ENCODE results near the gene HMHB1. TPM values are rescaled to one million over a fixed set of nuclear protein-coding genes. Genes with fewer than 3 reads are reported as not detected.

Gene HMHB1
- total RNA-seq, 5 donors from 2014 or later (not counting 1 experiment from before 2014, with no cell fraction given): not detected

GRCh38 chr5:143833177-143833576 lies 21.2 kb downstream of the HMHB1 start:
- Mint-ChIP-seq H3K27me3 (no peaks in the 10 kb centered on the region), H3K27ac (no peak overlapping the region), H3K36me3 (no peaks in the 10 kb centered on the region), H3K4me3 (no peak overlapping the region), H3K9me3 (no peaks in the 10 kb centered on the region), H3K4me1 (peaks cover 8 to 11% (median 9%) of the 10 kb centered on the region in 3 donors)
- Histone ChIP-seq H3K4me3 (ENCODE audit: control insufficient read depth in 1 of 2, extremely low read depth in 1 of 2, low read length in 1 of 2) (no peak overlapping the region), H3K36me3 (ENCODE audit: control insufficient read depth in 2 of 2, extremely low read depth in 1 of 2, insufficient read depth in 1 of 2, low read length in 1 of 2) (no peaks in the 10 kb centered on the region), H3K4me1 (ENCODE audit: control insufficient read depth in 1 of 2, extremely low read depth in 1 of 2, insufficient read depth in 2 of 2, low read length in 2 of 2) (peaks cover 0 to 5% of the 10 kb centered on the region in 2 experiments), H3K27ac (ENCODE audit: low read length) (no peak overlapping the region), H3K27me3 (replicated peaks in 1 of 2; ENCODE audit: control insufficient read depth in 2 of 2, extremely low read depth in 1 of 2, insufficient read depth in 2 of 2, low read length in 1 of 2) (no peaks in the 10 kb centered on the region), H3K9me3 (no peaks in the 10 kb centered on the region)
- DNase-seq (no peak), ATAC-seq (replicated peaks in 1 of 4) (no peak)
- CTCF ChIA-PET: interaction anchor here in 1 of 2 donors (1.0 kb wide), 1 partner anchor 830 kb away, joined by 4 read pairs; no protein-coding TSS in a partner anchor
- 100% methylated on average over 1 of the region's 4 CpGs for WGBS (ENCODE audit: insufficient coverage)
- POLR2A ChIA-PET: no interaction called here

GRCh38 chr5:143835251-143835650 lies 23.3 kb downstream of the HMHB1 start:
- Mint-ChIP-seq H3K36me3 (no peaks in the 10 kb centered on the region), H3K27ac (no peak overlapping the region), H3K4me3 (no peak overlapping the region), H3K27me3 (no peaks in the 10 kb centered on the region), H3K4me1 (no peaks in the 10 kb centered on the region), H3K9me3 (no peaks in the 10 kb centered on the region)
- H3K27ac ChIP-seq (ENCODE audit: low read length): no peak overlapping the region
- H3K4me3 ChIP-seq (ENCODE audit: control insufficient read depth in 1 of 2, extremely low read depth in 1 of 2, low read length in 1 of 2): no peak overlapping the region
- WGBS (ENCODE audit: insufficient coverage): 100% methylated on average over 3 of the region's 3 CpGs
- CTCF ChIA-PET: interaction anchor here in 1 of 2 donors (0.7 to 1.1 kb wide), 2 partner anchors 9 to 1481 kb away, joined by 3 to 8 read pairs; no protein-coding TSS in a partner anchor
- ATAC-seq (replicated peaks in 1 of 4) (no peak), DNase-seq (no peak)
- H3K4me1 ChIP-seq (ENCODE audit: control insufficient read depth in 1 of 2, extremely low read depth in 1 of 2, insufficient read depth in 2 of 2, low read length in 2 of 2): no peaks in the 10 kb centered on the region
- POLR2A ChIA-PET: no interaction called here
- no peaks in the 10 kb centered on the region for H3K9me3 ChIP-seq
- H3K36me3 ChIP-seq (ENCODE audit: control insufficient read depth in 2 of 2, extremely low read depth in 1 of 2, insufficient read depth in 1 of 2, low read length in 1 of 2): no peaks in the 10 kb centered on the region
- no peaks in the 10 kb centered on the region for H3K27me3 ChIP-seq (replicated peaks in 1 of 2; ENCODE audit: control insufficient read depth in 2 of 2, extremely low read depth in 1 of 2, insufficient read depth in 2 of 2, low read length in 1 of 2)

- H3K4me3 ChIP-seq (ENCODE audit: control insufficient read depth in 1 of 2, extremely low read depth in 1 of 2, low read length in 1 of 2): no peak overlapping the region
- no peak for ATAC-seq (replicated peaks in 1 of 4)
- no peak overlapping the region for H3K4me3 Mint-ChIP-seq
- H3K27ac ChIP-seq (ENCODE audit: low read length): no peak overlapping the region
- H3K27me3 Mint-ChIP-seq: no peaks in the 10 kb centered on the region
- POLR2A ChIA-PET: interaction anchor here in 1 of 2 donors (0.6 kb wide), 1 partner anchor 17 kb away, joined by 6 read pairs; no protein-coding TSS in a partner anchor
- no peaks in the 10 kb centered on the region for H3K9me3 ChIP-seq
- no peak for DNase-seq
- no peak overlapping the region for H3K27ac Mint-ChIP-seq
- no peaks in the 10 kb centered on the region for H3K36me3 ChIP-seq (ENCODE audit: control insufficient read depth in 2 of 2, extremely low read depth in 1 of 2, insufficient read depth in 1 of 2, low read length in 1 of 2)
- no CpG with 5 or more reads among the region's 2 CpGs for WGBS (ENCODE audit: insufficient coverage)
- H3K4me1 ChIP-seq (ENCODE audit: control insufficient read depth in 1 of 2, extremely low read depth in 1 of 2, insufficient read depth in 2 of 2, low read length in 2 of 2): no peaks in the 10 kb centered on the region
- no peaks in the 10 kb centered on the region for H3K27me3 ChIP-seq (replicated peaks in 1 of 2; ENCODE audit: control insufficient read depth in 2 of 2, extremely low read depth in 1 of 2, insufficient read depth in 2 of 2, low read length in 1 of 2)
- H3K36me3 Mint-ChIP-seq: no peaks in the 10 kb centered on the region
- no peaks in the 10 kb centered on the region for H3K4me1 Mint-ChIP-seq
- CTCF ChIA-PET: interaction anchor here (0.6 to 1.1 kb wide), 2 partner anchors 10 to 11 kb away, joined by 3 read pairs; no protein-coding TSS in a partner anchor
- no peaks in the 10 kb centered on the region for H3K9me3 Mint-ChIP-seq
Measured at GRCh38 chr5:143836161-143836725, 24.3 kb downstream of the HMHB1 start.

GRCh38 chr5:143837306-143837848 lies 25.4 kb downstream of the HMHB1 start:
- Mint-ChIP-seq H3K9me3 (no peaks in the 10 kb centered on the region), H3K4me1 (no peaks in the 10 kb centered on the region), H3K27ac (no peak overlapping the region), H3K36me3 (no peaks in the 10 kb centered on the region), H3K27me3 (no peaks in the 10 kb centered on the region), H3K4me3 (no peak overlapping the region)
- Histone ChIP-seq H3K4me3 (ENCODE audit: control insufficient read depth in 1 of 2, extremely low read depth in 1 of 2, low read length in 1 of 2) (no peak overlapping the region), H3K27ac (ENCODE audit: low read length) (no peak overlapping the region), H3K36me3 (ENCODE audit: control insufficient read depth in 2 of 2, extremely low read depth in 1 of 2, insufficient read depth in 1 of 2, low read length in 1 of 2) (no peaks in the 10 kb centered on the region), H3K4me1 (ENCODE audit: control insufficient read depth in 1 of 2, extremely low read depth in 1 of 2, insufficient read depth in 2 of 2, low read length in 2 of 2) (no peaks in the 10 kb centered on the region), H3K27me3 (replicated peaks in 1 of 2; ENCODE audit: control insufficient read depth in 2 of 2, extremely low read depth in 1 of 2, insufficient read depth in 2 of 2, low read length in 1 of 2) (no peaks in the 10 kb centered on the region), H3K9me3 (no peaks in the 10 kb centered on the region)
- ChIA-PET POLR2A (no interaction called here), CTCF (interaction anchor here in 1 of 2 donors (0.6 kb wide), 1 partner anchor 789 kb away, joined by 6 read pairs; no protein-coding TSS in a partner anchor)
- ATAC-seq (replicated peaks in 1 of 4) (no peak), DNase-seq (no peak)
- WGBS (ENCODE audit: insufficient coverage): 100% methylated on average over 2 of the region's 7 CpGs

- peaks cover 0 to 3% of the 10 kb centered on the region in 2 donors for H3K27me3 Mint-ChIP-seq
- no peak overlapping the region for H3K4me3 Mint-ChIP-seq
- H3K4me1 ChIP-seq (ENCODE audit: control insufficient read depth in 1 of 2, extremely low read depth in 1 of 2, insufficient read depth in 2 of 2, low read length in 2 of 2): no peaks in the 10 kb centered on the region
- H3K4me3 ChIP-seq (ENCODE audit: control insufficient read depth in 1 of 2, extremely low read depth in 1 of 2, low read length in 1 of 2): no peak overlapping the region
- no peak overlapping the region for H3K27ac ChIP-seq (ENCODE audit: low read length)
- H3K27ac Mint-ChIP-seq: no peak overlapping the region
- no peaks in the 10 kb centered on the region for H3K9me3 ChIP-seq
- H3K9me3 Mint-ChIP-seq: no peaks in the 10 kb centered on the region
- H3K4me1 Mint-ChIP-seq: no peaks in the 10 kb centered on the region
- no peaks in the 10 kb centered on the region for H3K27me3 ChIP-seq (replicated peaks in 1 of 2; ENCODE audit: control insufficient read depth in 2 of 2, extremely low read depth in 1 of 2, insufficient read depth in 2 of 2, low read length in 1 of 2)
- ATAC-seq (replicated peaks in 1 of 4) (no peak), DNase-seq (no peak)
- H3K36me3 Mint-ChIP-seq: no peaks in the 10 kb centered on the region
- POLR2A ChIA-PET: interaction anchor here in 1 of 2 donors (0.6 kb wide), 1 partner anchor 889 kb away, joined by 3 read pairs; no protein-coding TSS in a partner anchor
- H3K36me3 ChIP-seq (ENCODE audit: control insufficient read depth in 2 of 2, extremely low read depth in 1 of 2, insufficient read depth in 1 of 2, low read length in 1 of 2): no peaks in the 10 kb centered on the region
- CTCF ChIA-PET: interaction anchor here in 1 of 2 donors (0.7 kb wide), 1 partner anchor 92 kb away, joined by 5 read pairs; no protein-coding TSS in a partner anchor
Measured at GRCh38 chr5:143841446-143841845, 29.5 kb downstream of the HMHB1 start.

GRCh38 chr5:143842920-143843319 lies 31.0 kb downstream of the HMHB1 start:
- Mint-ChIP-seq H3K9me3 (no peaks in the 10 kb centered on the region), H3K27me3 (peaks cover 0 to 3% of the 10 kb centered on the region in 2 donors), H3K4me3 (no peak overlapping the region), H3K36me3 (no peaks in the 10 kb centered on the region), H3K27ac (no peak overlapping the region), H3K4me1 (no peaks in the 10 kb centered on the region)
- 86% methylated on average over 2 of the region's 2 CpGs for WGBS (ENCODE audit: insufficient coverage)
- H3K4me3 ChIP-seq (ENCODE audit: control insufficient read depth in 1 of 2, extremely low read depth in 1 of 2, low read length in 1 of 2): no peak overlapping the region
- H3K36me3 ChIP-seq (ENCODE audit: control insufficient read depth in 2 of 2, extremely low read depth in 1 of 2, insufficient read depth in 1 of 2, low read length in 1 of 2): no peaks in the 10 kb centered on the region
- no peak for ATAC-seq (replicated peaks in 1 of 4)
- POLR2A ChIA-PET: no interaction called here
- no peaks in the 10 kb centered on the region for H3K27me3 ChIP-seq (replicated peaks in 1 of 2; ENCODE audit: control insufficient read depth in 2 of 2, extremely low read depth in 1 of 2, insufficient read depth in 2 of 2, low read length in 1 of 2)
- no peaks in the 10 kb centered on the region for H3K9me3 ChIP-seq
- CTCF ChIA-PET: no interaction called here
- H3K27ac ChIP-seq (ENCODE audit: low read length): no peak overlapping the region
- no peaks in the 10 kb centered on the region for H3K4me1 ChIP-seq (ENCODE audit: control insufficient read depth in 1 of 2, extremely low read depth in 1 of 2, insufficient read depth in 2 of 2, low read length in 2 of 2)
- DNase-seq: no peak

Measured in T-cell (primary cell).